ENCODE results near the gene TPRA1.

- TF ChIP-seq CTCF (IDR thresholded peaks at IDR 0.05) (no peak), POLR2AphosphoS5 (IDR thresholded peaks at IDR 0.05) (peak; percentile 24 to 45 (median 29)), POLR2A (IDR thresholded peaks at IDR 0.05) (no peak), EP300 (IDR thresholded peaks at IDR 0.05) (no peak)
Observed at GRCh38 chr3:127590593-127591465, at the start of gene TPRA1.
